Measurements from ENCODE around the gene WDR77.

Gene WDR77

GRCh38 chr1:111448918-111449702 is at the start of gene WDR77, which contains the start of gene ATP5PB:
Gene WDR77 (minus strand): TSS chr1:111449256. CDS start chr1:111449169, 87 bp downstream.
Gene ATP5PB (plus strand): TSS chr1:111449464. CDS start chr1:111449542, 78 bp downstream.
- Histone ChIP-seq H2AFZ (ENCODE audit: low read depth, low read length) (peak within 1 kb of the TSS; percentile 71), H3K4me1 (ENCODE audit: insufficient read depth, low read length) (peaks cover 23% of the 10 kb centered on the region), H3K27me3 (ENCODE audit: insufficient read depth, low read length) (no peaks in the 10 kb centered on the region), H3K36me3 (ENCODE audit: insufficient read depth, low read length) (peaks cover 44% of the 10 kb centered on the region), H3K9me3 (ENCODE audit: low read length) (no peaks in the 10 kb centered on the region), H3K4me3 (ENCODE audit: low read length) (peak within 1 kb of the TSS; percentile 95)

DNA sequence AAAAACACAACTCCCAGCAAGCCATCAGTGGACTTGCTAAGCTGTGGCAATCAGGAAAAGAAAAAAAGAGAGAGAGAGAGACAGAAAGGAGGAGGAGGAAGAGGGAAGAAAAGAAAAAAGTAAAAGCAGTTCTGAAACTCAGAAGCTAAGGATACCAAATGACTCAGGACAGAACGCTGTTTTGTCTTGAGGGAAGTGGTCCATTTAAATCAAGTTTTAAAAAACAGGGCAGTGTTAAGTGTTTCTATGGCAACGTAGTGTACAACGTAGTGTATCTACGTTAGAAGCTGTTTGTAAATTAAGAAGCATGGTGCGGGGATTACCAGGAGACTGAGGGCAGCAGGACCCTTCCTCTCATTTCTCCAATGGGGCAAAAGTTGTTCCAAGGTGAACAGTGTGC is 48.5 kb upstream of the WDR77 start:
- Histone ChIP-seq H3K27me3 (ENCODE audit: insufficient read depth, low read length) (no peaks in the 10 kb centered on the region), H3K9me3 (ENCODE audit: low read length) (no peaks in the 10 kb centered on the region), H2AFZ (ENCODE audit: low read depth, low read length) (no peak overlapping the region), H3K36me3 (ENCODE audit: insufficient read depth, low read length) (no peaks in the 10 kb centered on the region), H3K4me1 (ENCODE audit: insufficient read depth, low read length) (peaks cover 8% of the 10 kb centered on the region), H3K4me3 (ENCODE audit: low read length) (no peak overlapping the region)

GRCh38 chr1:111496398-111496797 is 47.3 kb upstream of the WDR77 start:
- H3K4me3 ChIP-seq (ENCODE audit: low read length) = no peak overlapping the region
- H3K36me3 ChIP-seq (ENCODE audit: insufficient read depth, low read length) = no peaks in the 10 kb centered on the region
- no peak overlapping the region for H2AFZ ChIP-seq (ENCODE audit: low read depth, low read length)
- no peaks in the 10 kb centered on the region for H3K9me3 ChIP-seq (ENCODE audit: low read length)
- H3K27me3 ChIP-seq (ENCODE audit: insufficient read depth, low read length) = no peaks in the 10 kb centered on the region
- H3K4me1 ChIP-seq (ENCODE audit: insufficient read depth, low read length) = peaks cover 8% of the 10 kb centered on the region

DNA sequence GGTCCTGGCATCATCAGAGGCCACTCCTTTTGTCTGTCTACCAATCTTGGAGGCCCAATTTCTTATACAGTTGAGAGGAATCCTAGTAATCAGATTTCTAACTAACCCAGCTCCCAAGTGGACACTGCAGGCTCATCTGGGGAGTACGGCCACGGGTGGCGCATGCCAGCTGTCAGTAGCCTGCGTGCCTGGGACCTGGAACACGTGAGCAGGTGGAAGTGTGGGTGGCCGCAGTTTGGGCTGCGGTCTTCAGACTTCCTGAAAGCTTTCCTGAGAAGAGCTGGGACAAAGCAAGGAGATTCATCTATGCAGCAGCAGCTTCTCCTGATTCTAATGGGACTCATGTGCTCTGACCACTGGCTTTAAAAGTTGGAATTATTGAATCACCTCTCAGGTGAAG is 42.0 kb upstream of the WDR77 start:
- Histone ChIP-seq H3K36me3 (ENCODE audit: insufficient read depth, low read length) (no peaks in the 10 kb centered on the region), H3K27me3 (ENCODE audit: insufficient read depth, low read length) (no peaks in the 10 kb centered on the region), H2AFZ (ENCODE audit: low read depth, low read length) (no peak overlapping the region), H3K4me3 (ENCODE audit: low read length) (no peak overlapping the region), H3K4me1 (ENCODE audit: insufficient read depth, low read length) (peaks cover 3% of the 10 kb centered on the region), H3K9me3 (ENCODE audit: low read length) (no peaks in the 10 kb centered on the region)

- Histone ChIP-seq H3K4me3 (ENCODE audit: low read length) (no peak overlapping the region), H2AFZ (ENCODE audit: low read depth, low read length) (no peak overlapping the region), H3K4me1 (ENCODE audit: insufficient read depth, low read length) (peaks cover 3% of the 10 kb centered on the region), H3K27me3 (ENCODE audit: insufficient read depth, low read length) (no peaks in the 10 kb centered on the region), H3K9me3 (ENCODE audit: low read length) (no peaks in the 10 kb centered on the region), H3K36me3 (ENCODE audit: insufficient read depth, low read length) (no peaks in the 10 kb centered on the region)
Measured at GRCh38 chr1:111490220-111490619, 41.2 kb upstream of the WDR77 start.

DNA sequence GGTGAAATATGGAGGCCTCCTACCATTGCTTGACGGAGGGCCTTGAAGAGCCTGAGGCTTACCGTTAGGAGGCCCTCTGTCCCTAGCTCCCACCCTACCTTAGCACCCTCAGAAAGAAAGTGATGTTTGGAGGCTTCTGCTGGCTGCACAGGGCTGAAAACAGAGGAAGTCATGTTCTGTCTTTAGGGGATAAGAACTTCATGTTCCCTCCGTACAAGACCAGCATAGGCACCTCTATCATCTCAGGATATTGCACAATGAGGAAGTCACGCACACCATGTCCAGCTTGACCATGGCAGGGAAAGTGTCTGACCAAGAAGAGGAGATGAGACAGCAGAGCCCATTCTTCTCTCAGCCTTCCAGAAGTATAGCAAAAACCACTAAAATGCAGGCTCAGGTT is 40.5 kb upstream of the WDR77 start:
- Histone ChIP-seq H3K4me1 (ENCODE audit: insufficient read depth, low read length) (peaks cover 3% of the 10 kb centered on the region), H3K27me3 (ENCODE audit: insufficient read depth, low read length) (no peaks in the 10 kb centered on the region), H3K9me3 (ENCODE audit: low read length) (no peaks in the 10 kb centered on the region), H3K36me3 (ENCODE audit: insufficient read depth, low read length) (no peaks in the 10 kb centered on the region), H2AFZ (ENCODE audit: low read depth, low read length) (no peak overlapping the region), H3K4me3 (ENCODE audit: low read length) (no peak overlapping the region)

DNA sequence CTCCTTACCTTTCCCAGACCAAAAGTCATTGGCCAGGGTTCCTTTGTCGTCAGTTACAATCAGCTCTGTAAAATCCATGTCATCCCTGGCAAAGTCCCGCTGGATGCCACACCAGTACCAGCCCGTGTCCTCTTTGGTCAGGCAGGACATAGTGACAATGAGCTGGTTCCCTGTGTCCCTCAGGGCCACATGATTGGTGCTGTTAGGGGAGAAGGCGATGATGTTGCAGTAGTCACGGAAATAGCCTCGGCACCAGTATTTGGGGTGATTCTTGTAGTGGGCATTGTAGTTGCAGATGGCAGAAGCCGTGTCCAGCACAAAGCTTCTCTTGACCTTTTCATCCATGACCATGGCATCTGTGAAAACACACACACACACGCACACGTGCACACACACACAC is 39.6 kb upstream of the WDR77 start:
- H3K27me3 ChIP-seq (ENCODE audit: insufficient read depth, low read length) = peaks cover 2% of the 10 kb centered on the region
- H3K4me1 ChIP-seq (ENCODE audit: insufficient read depth, low read length) = peaks cover 3% of the 10 kb centered on the region
- no peaks in the 10 kb centered on the region for H3K9me3 ChIP-seq (ENCODE audit: low read length)
- H3K36me3 ChIP-seq (ENCODE audit: insufficient read depth, low read length) = no peaks in the 10 kb centered on the region
- H2AFZ ChIP-seq (ENCODE audit: low read depth, low read length) = no peak overlapping the region
- H3K4me3 ChIP-seq (ENCODE audit: low read length) = no peak overlapping the region

GRCh38 chr1:111487133-111487532 is 38.1 kb upstream of the WDR77 start:
- H3K9me3 ChIP-seq (ENCODE audit: low read length) = no peaks in the 10 kb centered on the region
- H3K4me1 ChIP-seq (ENCODE audit: insufficient read depth, low read length) = no peaks in the 10 kb centered on the region
- peaks cover 2% of the 10 kb centered on the region for H3K27me3 ChIP-seq (ENCODE audit: insufficient read depth, low read length)
- H3K4me3 ChIP-seq (ENCODE audit: low read length) = no peak overlapping the region
- no peaks in the 10 kb centered on the region for H3K36me3 ChIP-seq (ENCODE audit: insufficient read depth, low read length)
- no peak overlapping the region for H2AFZ ChIP-seq (ENCODE audit: low read depth, low read length)

GRCh38 chr1:111486431-111486830 is 37.4 kb upstream of the WDR77 start:
- H3K27me3 ChIP-seq (ENCODE audit: insufficient read depth, low read length) = peaks cover 2% of the 10 kb centered on the region
- no peaks in the 10 kb centered on the region for H3K36me3 ChIP-seq (ENCODE audit: insufficient read depth, low read length)
- no peak overlapping the region for H3K4me3 ChIP-seq (ENCODE audit: low read length)
- no peak overlapping the region for H2AFZ ChIP-seq (ENCODE audit: low read depth, low read length)
- no peaks in the 10 kb centered on the region for H3K9me3 ChIP-seq (ENCODE audit: low read length)
- no peaks in the 10 kb centered on the region for H3K4me1 ChIP-seq (ENCODE audit: insufficient read depth, low read length)

- no peaks in the 10 kb centered on the region for H3K36me3 ChIP-seq (ENCODE audit: insufficient read depth, low read length)
- no peaks in the 10 kb centered on the region for H3K9me3 ChIP-seq (ENCODE audit: low read length)
- no peak overlapping the region for H3K4me3 ChIP-seq (ENCODE audit: low read length)
- peaks cover 2% of the 10 kb centered on the region for H3K27me3 ChIP-seq (ENCODE audit: insufficient read depth, low read length)
- no peak overlapping the region for H2AFZ ChIP-seq (ENCODE audit: low read depth, low read length)
- no peaks in the 10 kb centered on the region for H3K4me1 ChIP-seq (ENCODE audit: insufficient read depth, low read length)
Measured at GRCh38 chr1:111484391-111485026, 35.5 kb upstream of the WDR77 start.

DNA sequence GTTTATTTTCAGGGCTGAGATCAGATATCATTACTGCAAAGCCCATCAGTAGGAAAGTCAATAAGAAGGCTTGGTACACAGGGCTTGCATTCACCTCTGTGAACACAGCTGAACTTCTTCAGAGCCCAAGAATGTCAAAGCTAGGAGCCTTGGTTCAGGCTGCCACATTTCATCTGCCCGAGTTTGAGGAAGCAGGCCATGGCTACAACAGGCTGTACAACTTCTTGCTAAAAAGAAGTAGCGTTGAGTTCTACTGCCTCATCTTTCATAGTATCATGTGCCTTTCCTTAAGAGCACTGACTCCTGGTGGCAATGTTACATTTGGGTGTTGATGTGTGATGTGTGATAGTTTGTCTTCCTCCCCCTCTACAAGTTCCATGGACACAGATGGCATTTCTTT is 34.8 kb upstream of the WDR77 start:
- Histone ChIP-seq H2AFZ (ENCODE audit: low read depth, low read length) (no peak overlapping the region), H3K36me3 (ENCODE audit: insufficient read depth, low read length) (no peaks in the 10 kb centered on the region), H3K4me1 (ENCODE audit: insufficient read depth, low read length) (no peaks in the 10 kb centered on the region), H3K4me3 (ENCODE audit: low read length) (no peak overlapping the region), H3K9me3 (ENCODE audit: low read length) (no peaks in the 10 kb centered on the region), H3K27me3 (ENCODE audit: insufficient read depth, low read length) (peaks cover 2% of the 10 kb centered on the region)

- Histone ChIP-seq H3K4me3 (ENCODE audit: low read length) (no peak overlapping the region), H3K36me3 (ENCODE audit: insufficient read depth, low read length) (no peaks in the 10 kb centered on the region)
Measured at GRCh38 chr1:111483166-111483565, 34.1 kb upstream of the WDR77 start.

DNA sequence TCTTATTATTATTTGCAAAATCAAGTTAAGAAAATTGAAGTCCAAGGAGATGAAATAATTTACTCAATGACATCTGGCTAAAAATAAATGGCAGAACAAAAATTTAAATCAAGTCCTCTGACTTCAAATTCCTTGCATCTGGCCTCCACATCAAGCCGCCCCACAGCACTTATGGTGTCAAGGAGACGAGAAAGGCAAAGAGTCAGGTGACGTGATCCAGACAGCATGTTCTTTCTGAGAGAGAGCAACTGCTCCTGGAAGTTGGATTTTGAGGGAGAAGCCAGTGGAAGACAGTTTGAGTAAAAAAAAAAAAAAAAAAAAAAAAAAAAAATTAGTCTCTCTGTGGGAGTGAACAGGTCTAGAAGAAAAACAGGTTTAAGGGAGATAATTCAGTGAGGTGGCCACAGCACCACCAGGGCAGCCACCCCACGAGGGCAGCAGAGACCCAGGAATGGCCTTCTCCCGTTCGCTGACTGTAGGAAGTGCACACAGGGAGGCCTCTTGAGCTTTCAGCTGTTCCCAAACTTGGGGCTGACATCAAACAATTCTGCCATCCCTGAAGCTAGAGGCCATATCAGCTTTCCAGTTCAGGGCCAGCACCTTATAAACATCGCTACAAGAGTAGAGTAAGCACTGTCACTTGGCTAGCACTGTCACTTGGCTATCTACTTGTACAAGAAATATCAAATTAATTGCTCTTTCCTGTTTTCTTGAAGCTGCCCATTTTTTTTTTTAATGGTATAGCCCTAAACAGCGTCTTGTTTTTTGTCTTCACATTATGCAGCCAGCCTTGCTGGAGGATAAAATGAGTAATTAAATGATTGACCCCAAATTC is 32.5 kb upstream of the WDR77 start:
- Histone ChIP-seq H3K27me3 (ENCODE audit: insufficient read depth, low read length) (peaks cover 2% of the 10 kb centered on the region), H3K36me3 (ENCODE audit: insufficient read depth, low read length) (no peaks in the 10 kb centered on the region), H3K9me3 (ENCODE audit: low read length) (no peaks in the 10 kb centered on the region), H2AFZ (ENCODE audit: low read depth, low read length) (no peak overlapping the region), H3K4me3 (ENCODE audit: low read length) (no peak overlapping the region), H3K4me1 (ENCODE audit: insufficient read depth, low read length) (no peaks in the 10 kb centered on the region)

More at GRCh38 chr1:111483166-111483565, 34.1 kb upstream of the WDR77 start:
- Histone ChIP-seq H3K27me3 (ENCODE audit: insufficient read depth, low read length) (peaks cover 2% of the 10 kb centered on the region), H2AFZ (ENCODE audit: low read depth, low read length) (no peak overlapping the region), H3K4me1 (ENCODE audit: insufficient read depth, low read length) (no peaks in the 10 kb centered on the region), H3K9me3 (ENCODE audit: low read length) (no peaks in the 10 kb centered on the region)
